ENCODE measurements around the gene PYGM. TPM values are rescaled to one million over a fixed set of nuclear protein-coding genes. Genes with fewer than 3 reads are reported as not detected.

Gene PYGM
- total RNA-seq, 1 experiment from 2014 or later: 1.7 TPM

- ATAC-seq (no peak), DNase-seq (ENCODE audit: low read depth, low spot score) (no peak)
- ChIA-PET POLR2A (no interaction called here), RAD21 (ENCODE audit: low non-redundant PET in 1 of 2, low total read pairs in 2 of 2, uncharacterized antibody in 2 of 2, unreplicated experiment in 2 of 2) (no interaction called here), CTCF (no interaction called here)
- BruUV-seq (replicated peaks): no TSS peak
- H3K27ac ChIP-seq (ENCODE audit: low read depth, low read length): no peak overlapping the region
- no peak overlapping the region for H3K4me2 ChIP-seq (ENCODE audit: low read length)
- H3K9me2 ChIP-seq (ENCODE audit: insufficient read depth): no peaks in the 10 kb centered on the region
- H3K9me3 ChIP-seq (ENCODE audit: control insufficient read depth in 1 of 2, insufficient read depth in 1 of 2, low read depth in 1 of 2, low read length in 2 of 2): no peaks in the 10 kb centered on the region
- intact Hi-C loops (cut with micrococcal nuclease): no loop called here
- no peak overlapping the region for H3K4me3 ChIP-seq (replicated peaks in 1 of 2; ENCODE audit: low read depth in 1 of 2, low read length in 2 of 2)
- no peaks in the 10 kb centered on the region for H3K27me3 ChIP-seq (ENCODE audit: insufficient read depth, low read length)
- H4K20me1 ChIP-seq (ENCODE audit: insufficient read depth): no peaks in the 10 kb centered on the region
- no peaks in the 10 kb centered on the region for H3K79me2 ChIP-seq (ENCODE audit: insufficient read depth, low read length)
- H3K4me1 ChIP-seq (ENCODE audit: control insufficient read depth in 1 of 2, insufficient read depth in 2 of 2, low read length in 2 of 2): peaks cover 0 to 6% of the 10 kb centered on the region in 2 experiments; a peak in 1 of 4 replicates
- no peak overlapping the region for H3K9ac ChIP-seq (ENCODE audit: low read length)
- H3K36me3 ChIP-seq (ENCODE audit: control insufficient read depth in 1 of 2, insufficient read depth in 2 of 2, low read length in 2 of 2): no peaks in the 10 kb centered on the region
- H2AFZ ChIP-seq (ENCODE audit: low read depth, low read length, poor library complexity, severe bottlenecking): no peak overlapping the region
- no peak for TF ChIP-seq CEBPB (IDR thresholded peaks at IDR 0.05; ENCODE audit: low read depth)
- TF ChIP-seq SRF (IDR thresholded peaks at IDR 0.05; ENCODE audit: low read depth): no peak
- no peak for TF ChIP-seq EZH2 (IDR thresholded peaks at IDR 0.05)
- no peak for TF ChIP-seq SIN3A (IDR thresholded peaks at IDR 0.05; ENCODE audit: low read depth)
- TF ChIP-seq JUND (IDR thresholded peaks at IDR 0.05): no peak
- TF ChIP-seq, protein P1, sequence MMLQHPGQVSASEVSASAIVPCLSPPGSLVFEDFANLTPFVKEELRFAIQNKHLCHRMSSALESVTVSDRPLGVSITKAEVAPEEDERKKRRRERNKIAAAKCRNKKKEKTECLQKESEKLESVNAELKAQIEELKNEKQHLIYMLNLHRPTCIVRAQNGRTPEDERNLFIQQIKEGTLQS (IDR thresholded peaks at IDR 0.05): no peak
- TF ChIP-seq ZBTB33 (IDR thresholded peaks at IDR 0.05; ENCODE audit: extremely low read depth, insufficient replicate concordance, low read length): no peak
- TF ChIP-seq EZH2phosphoT487 (IDR thresholded peaks at IDR 0.05; ENCODE audit: borderline replicate concordance): no peak
- no peak for TF ChIP-seq ZNF274 (IDR thresholded peaks at IDR 0.05; ENCODE audit: low read depth, low read length)
- TF ChIP-seq EGR1 (IDR thresholded peaks at IDR 0.05; ENCODE audit: low read depth): no peak
- TF ChIP-seq CBX3 (IDR thresholded peaks at IDR 0.05; ENCODE audit: low read depth): no peak
- no peak for TF ChIP-seq RAD21 (IDR thresholded peaks at IDR 0.05; ENCODE audit: low read depth)
- no peak for TF ChIP-seq POLR2AphosphoS5 (IDR thresholded peaks at IDR 0.05; ENCODE audit: low read depth, low read length)
- no peak for TF ChIP-seq ELF1 (IDR thresholded peaks at IDR 0.05; ENCODE audit: borderline replicate concordance, low read depth)
These were observed 4.7 kb downstream of the PYGM start for GRCh38 chr11:64754919-64755662.

Data from HCT116 (cell line).